Activated T-cell treated with anti-CD3 and anti-CD28 coated beads for 48 hours (primary cell): ENCODE results near the gene MIS12.

ENCODE experiments used
- DNase-seq: peaks from one replicate; pipeline ENCODE4 v3.0.0-alpha.2; 2020; ENCODE audit warnings: low read depth

MIS12 gene, protein sequence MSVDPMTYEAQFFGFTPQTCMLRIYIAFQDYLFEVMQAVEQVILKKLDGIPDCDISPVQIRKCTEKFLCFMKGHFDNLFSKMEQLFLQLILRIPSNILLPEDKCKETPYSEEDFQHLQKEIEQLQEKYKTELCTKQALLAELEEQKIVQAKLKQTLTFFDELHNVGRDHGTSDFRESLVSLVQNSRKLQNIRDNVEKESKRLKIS

GRCh38 chr17:5486206-5487124 lies at the start of gene MIS12:
TSS of gene MIS12 (plus strand) at chr17:5486566. CDS start at chr17:5488863, 2,297 bp downstream.
- peak; percentile 93 for DNase-seq

GRCh38 chr17:5437721-5438317 lies 48.5 kb upstream of the MIS12 start:
- no peak for DNase-seq

- DNase-seq, result peak; percentile 92
Measured at GRCh38 chr17:5438716-5439445, 47.5 kb upstream of the MIS12 start, which contains the start of gene C1QBP. TSS of gene C1QBP (minus strand) at chr17:5439155. CDS start at chr17:5439073, 82 bp downstream.

- no peak for DNase-seq
Measured at GRCh38 chr17:5439446-5439764, 47.0 kb upstream of the MIS12 start.

- no peak for DNase-seq
Measured at GRCh38 chr17:5443728-5444127, 42.6 kb upstream of the MIS12 start.

- DNase-seq, result no peak
Measured at GRCh38 chr17:5444209-5444608, 42.2 kb upstream of the MIS12 start.

DNA sequence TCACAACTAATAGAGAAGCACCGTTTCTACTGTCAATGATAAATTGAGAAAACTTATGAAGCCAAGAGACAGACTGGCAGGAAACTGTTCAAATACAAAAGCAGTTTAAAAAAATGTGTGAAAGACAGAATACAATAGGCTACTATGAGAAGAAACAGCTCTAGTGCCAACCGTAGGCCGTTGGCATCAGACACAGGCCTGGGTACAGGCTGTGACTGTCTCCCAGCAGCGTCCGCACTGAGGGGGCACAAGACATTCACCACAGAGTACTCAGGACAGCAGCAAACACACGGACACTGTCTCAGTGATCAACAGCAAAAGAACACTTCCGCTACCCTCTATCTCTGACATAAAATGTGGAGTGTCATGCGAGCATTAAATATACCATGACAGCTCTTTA lies 39.6 kb upstream of the MIS12 start:
- DNase-seq, result no peak

- DNase-seq, result no peak
Measured at GRCh38 chr17:5464717-5465507, 21.5 kb upstream of the MIS12 start.

DNA sequence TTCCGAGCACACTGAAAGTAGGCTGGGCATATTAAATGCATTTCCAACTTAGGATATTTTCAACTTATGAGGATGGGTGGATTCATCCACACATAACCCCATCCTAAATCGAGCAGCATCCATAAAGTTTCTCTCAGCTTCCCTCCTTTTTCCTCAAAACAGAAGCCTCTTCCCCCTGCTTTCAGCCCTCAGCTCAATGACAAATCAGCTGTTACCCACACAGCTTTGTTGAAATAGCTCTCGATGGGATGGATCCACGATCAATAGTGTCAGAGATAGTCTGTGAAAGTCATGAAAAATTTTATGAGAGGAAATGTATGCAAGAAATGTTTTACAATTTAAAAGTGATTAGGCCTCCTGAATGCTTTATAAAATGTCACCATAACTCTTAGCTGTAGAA lies 20.1 kb upstream of the MIS12 start:
- no peak for DNase-seq

GRCh38 chr17:5467416-5467815 lies 18.9 kb upstream of the MIS12 start:
- DNase-seq, result no peak

- DNase-seq, result no peak
Measured at GRCh38 chr17:5468075-5468473, 18.3 kb upstream of the MIS12 start.

DNA sequence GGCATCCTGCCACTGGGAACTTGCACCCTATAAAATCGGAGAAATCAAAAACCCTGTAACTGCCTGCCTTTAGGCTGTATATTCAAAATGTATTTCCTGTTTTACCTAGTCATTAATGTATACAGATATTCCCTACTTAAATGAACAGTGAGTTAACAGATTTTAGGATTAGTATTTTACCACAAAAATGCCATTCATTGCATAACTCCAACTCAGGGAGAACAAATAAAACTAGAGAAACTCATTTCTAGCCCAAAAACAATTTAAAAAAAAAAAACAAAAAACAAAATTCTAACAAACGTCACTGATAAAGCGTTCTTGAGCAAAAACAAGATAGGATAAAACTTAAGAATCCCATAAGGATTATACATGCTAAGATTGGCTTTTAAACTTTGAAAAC lies 13.9 kb upstream of the MIS12 start:
- no peak for DNase-seq

DNA sequence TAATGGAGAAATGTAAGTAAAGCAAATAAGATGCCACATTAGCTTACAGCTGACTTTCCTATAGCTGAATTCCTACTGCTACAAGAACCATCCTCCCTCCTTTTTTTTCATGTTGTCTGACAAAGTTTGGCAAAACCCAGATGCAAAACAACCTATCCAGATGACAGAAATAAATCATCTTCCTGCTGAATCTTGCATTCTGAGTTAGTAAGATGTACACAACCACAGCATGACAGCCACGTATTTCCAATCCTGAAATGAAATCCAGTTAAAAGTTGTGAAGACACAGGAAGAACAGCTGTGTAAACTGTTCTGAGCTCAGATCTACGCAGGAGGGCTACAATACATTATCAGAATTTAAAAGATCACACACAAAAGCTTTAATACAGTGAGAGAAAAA lies 12.5 kb upstream of the MIS12 start:
- no peak for DNase-seq

GRCh38 chr17:5478992-5479391 lies 7.4 kb upstream of the MIS12 start:
- no peak for DNase-seq

DNA sequence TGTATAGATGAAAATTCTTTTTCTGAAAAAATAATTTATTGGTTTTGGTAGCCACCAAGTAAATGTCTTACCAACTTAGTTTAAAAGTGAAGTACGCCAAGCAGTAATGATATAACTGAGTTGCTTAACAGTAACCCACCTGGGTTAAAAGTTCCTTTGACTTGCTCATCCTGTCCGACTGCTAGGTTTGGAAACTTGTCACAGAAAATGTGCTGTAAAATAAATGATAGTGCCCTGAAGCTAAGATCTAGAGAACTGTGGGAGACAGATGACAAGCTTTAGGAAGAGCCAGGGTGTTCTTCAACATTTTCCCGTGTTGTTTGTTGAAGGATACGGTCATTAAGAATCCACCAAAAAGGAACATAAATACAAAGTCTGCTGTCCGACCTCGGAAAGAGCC lies 5.4 kb upstream of the MIS12 start:
- no peak for DNase-seq

DNA sequence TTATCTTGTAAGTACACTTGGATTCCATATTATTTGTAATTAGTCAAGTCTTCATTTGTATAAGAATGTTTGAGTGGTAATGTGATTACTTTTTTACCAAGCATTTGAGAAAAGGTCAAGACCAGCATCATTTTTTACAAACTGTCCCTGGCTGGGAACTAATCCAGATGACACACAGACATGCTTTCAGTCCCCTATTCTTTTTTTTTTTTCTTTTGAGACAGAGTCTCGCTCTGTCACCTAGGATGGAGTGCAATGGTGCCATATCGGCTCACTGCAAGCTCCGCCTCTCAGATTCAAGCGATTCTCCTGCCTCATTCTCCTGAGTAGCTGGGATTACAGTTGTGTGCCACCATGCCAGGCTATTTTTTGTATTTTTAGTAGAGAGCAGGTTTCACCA lies 4.9 kb upstream of the MIS12 start:
- no peak for DNase-seq

- no peak for DNase-seq
Measured at GRCh38 chr17:5485270-5486205, 828 bp upstream of the MIS12 start, which contains the start of gene DERL2. TSS of gene DERL2 (minus strand) at chr17:5486178. CDS start at chr17:5486161, 17 bp downstream.

DNA sequence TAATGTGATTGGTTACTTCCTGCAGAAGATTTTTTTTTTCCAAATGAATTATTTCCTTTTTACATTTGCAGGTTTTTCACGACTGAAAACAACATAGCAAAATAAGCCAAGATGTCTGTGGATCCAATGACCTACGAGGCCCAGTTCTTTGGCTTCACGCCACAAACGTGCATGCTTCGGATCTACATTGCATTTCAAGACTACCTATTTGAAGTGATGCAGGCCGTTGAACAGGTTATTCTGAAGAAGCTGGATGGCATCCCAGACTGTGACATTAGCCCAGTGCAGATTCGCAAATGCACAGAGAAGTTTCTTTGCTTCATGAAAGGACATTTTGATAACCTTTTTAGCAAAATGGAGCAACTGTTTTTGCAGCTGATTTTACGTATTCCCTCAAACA lies 2.4 kb downstream of the MIS12 start:
- DNase-seq, result no peak

- DNase-seq, result no peak
Measured at GRCh38 chr17:5492970-5493369, 6.6 kb downstream of the MIS12 start.

GRCh38 chr17:5499476-5500231 lies 13.3 kb downstream of the MIS12 start:
- DNase-seq, result no peak
